Fibroblast of the conjunctiva (primary cell): ENCODE data around the gene SULF2.
"Not testable (repeated sequence)": the region's sequence is repeated elsewhere in the genome, so short reads cannot be mapped to it uniquely, and the experiment has no call there.

Experiments used
- DNase-seq: peaks from one replicate; pipeline ENCODE4 v3.0.0-alpha.2; 2010; ENCODE audit warnings: low read depth

Gene SULF2

GRCh38 chr20:47804972-47805371 lies 19.7 kb upstream of the SULF2 start:
- DNase-seq: not testable (repeated sequence)

GRCh38 chr20:47804224-47804825 lies 19.0 kb upstream of the SULF2 start:
- DNase-seq: not testable (repeated sequence)

GRCh38 chr20:47802975-47803374 lies 17.7 kb upstream of the SULF2 start:
- no peak for DNase-seq

- DNase-seq: no peak
Observed at GRCh38 chr20:47802226-47802920, 17.1 kb upstream of the SULF2 start.

GRCh38 chr20:47801759-47802158 lies 16.5 kb upstream of the SULF2 start:
- no peak for DNase-seq

DNA sequence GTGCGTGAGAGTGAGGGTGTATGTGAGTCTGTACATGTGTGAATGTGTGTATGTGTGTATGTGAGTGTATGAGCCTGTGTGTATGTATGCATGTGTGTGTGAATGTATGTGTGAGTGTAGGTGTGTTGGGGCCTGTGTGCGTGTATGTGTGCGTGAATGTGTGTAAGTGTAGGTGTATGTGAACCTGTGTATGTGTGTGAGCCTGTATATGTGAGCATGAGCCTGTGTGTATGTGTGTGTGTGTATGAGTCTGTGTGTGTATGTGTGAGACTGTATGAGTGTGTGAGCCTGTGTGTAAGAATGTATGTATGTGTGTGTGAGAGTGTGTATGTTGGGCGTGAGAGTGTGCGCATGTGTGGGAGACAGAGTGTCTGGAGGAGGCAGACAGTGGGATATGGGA lies 15.8 kb upstream of the SULF2 start:
- DNase-seq: no peak

DNA sequence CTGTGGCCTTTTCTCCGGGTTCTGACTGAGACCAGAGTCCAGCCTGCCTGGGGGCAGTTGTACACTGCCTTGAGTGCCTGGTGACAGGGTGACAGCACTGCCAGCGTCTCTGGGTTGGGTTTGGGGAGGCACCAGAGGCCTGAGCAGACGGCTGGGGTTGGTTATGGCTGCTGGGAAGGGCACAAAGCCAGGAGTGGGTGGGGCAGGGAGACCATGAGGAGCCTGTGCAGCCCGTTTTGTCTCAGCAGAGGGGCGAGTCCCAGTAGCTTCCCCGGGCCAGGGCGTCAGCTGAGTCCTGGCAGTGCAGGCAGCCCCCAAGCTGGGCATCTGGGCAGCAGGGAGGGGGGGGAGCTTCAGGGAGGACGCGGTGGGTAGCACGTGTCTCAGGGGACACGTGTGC lies 15.3 kb upstream of the SULF2 start:
- no peak for DNase-seq

- no peak for DNase-seq
Observed at GRCh38 chr20:47799116-47799715, 13.9 kb upstream of the SULF2 start.

DNA sequence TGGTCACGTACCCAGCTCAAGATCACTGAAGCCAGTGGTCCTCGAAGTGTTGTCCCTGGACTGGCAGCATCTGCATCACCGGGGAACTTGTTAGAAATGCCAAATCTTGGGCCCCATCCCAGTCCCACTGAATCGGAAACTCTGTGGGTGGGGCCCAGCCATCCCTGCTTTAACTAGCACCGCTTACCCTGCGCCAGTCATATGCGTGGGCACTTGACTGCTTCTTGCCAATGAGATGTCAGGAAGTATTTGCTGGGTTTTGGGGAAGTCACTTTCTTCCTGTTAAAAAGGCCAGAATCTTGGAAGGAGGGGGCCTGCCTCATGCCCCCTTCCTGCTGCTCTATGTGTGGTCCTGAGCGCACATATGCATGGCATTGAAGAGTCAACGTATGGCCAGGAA lies 11.7 kb upstream of the SULF2 start:
- DNase-seq: no peak

DNA sequence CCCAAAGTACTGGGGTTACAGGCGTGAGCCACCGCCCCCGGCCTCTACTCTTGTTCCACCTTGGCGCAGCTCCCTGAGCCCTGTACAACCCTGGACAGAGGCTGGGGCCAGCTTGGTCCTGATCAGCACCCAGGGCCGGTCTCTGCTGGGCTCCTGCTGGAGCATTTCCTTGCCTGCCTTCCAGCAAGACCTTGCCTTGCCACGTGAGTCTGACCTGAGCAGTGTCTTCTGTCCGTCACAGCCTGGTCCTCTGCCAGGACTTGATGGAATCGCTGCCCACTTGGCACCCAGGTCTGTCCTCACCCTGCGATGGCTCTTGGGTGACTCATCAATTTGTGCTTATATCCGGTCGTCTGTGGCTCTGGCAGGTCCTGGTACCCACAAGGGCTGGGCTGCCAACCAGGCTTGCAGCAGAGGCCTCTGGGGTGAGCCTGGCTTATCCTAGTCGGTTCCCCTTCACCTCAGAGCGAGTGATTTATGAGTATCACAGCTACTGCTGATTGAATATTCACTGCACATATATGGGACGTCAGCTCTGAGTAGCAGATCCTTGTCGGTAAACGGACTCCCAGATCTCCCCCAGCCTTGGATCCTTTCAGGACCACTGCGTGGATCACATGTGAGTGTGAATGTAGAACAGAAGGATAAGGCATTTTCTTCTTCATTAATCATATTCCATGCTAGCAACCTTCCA lies 10.1 kb upstream of the SULF2 start:
- no peak for DNase-seq

- not testable (repeated sequence) for DNase-seq
Observed at GRCh38 chr20:47794264-47794663, 9.0 kb upstream of the SULF2 start.

GRCh38 chr20:47792021-47792618 lies 6.8 kb upstream of the SULF2 start:
- DNase-seq: peak; percentile 93

DNA sequence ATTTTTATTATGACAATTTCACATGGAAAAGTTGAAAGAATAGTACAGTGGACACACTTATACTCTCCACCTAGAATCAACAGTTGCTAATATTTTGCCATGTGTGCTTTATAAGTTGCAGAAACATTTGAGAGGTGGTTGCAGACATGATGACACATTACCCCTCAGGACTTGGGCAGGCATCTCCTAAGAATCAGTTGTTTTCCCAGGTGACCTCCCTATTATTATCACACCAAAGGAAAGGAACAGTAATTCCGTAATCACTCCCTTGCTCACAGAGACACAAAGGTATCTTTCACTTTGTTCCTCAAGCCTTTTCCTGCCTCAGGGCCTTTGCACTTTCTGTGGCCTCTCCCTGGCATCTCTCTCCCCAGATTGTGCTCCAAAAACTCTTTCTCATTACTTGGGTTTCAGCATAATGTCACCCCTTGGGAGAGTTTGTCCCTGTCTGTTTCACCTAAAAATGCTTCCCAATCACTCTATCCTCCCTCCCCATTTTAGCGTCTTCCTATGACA lies 5.9 kb upstream of the SULF2 start:
- DNase-seq: no peak

- no peak for DNase-seq
Observed at GRCh38 chr20:47790580-47790965, 5.3 kb upstream of the SULF2 start.

DNA sequence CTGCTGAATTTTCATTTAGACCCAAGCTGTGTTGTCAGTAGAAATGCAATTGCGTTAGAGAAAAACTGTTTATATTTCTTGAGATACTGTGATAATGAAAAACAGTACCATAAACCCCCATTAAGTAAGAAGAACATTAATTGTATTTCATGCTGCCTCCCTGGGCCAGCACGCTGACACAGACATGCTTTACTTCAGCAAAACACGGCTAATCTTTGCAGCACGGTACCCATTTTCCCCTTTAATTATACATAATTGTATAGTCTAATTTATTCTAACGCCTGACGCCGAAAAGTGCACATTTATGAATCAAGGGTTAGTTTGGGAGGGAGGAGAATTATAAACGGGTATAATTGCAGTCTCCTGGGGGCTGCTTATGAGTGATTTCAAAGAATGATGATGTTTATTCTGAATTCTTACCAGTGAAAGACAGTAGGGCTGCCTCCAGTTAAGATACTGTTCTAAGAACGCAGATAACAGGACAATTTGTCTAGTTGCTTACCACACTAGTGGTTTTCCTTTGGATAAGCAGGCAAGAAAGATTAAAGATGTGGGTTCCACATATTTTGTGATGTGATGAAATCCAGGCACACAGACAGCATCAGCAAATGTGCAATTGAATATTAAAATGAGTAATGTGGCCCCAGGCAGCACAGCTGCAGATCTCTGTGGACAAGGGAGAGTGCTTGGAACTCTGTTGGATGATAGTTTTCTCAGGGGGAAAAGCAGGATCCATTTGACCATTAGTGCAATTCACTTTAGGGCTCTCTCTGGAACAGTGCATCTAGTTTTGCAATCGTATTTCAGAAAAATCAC lies 4.7 kb upstream of the SULF2 start:
- DNase-seq: peak; percentile 47

- DNase-seq: no peak
Observed at GRCh38 chr20:47789081-47789763, 3.9 kb upstream of the SULF2 start.

DNA sequence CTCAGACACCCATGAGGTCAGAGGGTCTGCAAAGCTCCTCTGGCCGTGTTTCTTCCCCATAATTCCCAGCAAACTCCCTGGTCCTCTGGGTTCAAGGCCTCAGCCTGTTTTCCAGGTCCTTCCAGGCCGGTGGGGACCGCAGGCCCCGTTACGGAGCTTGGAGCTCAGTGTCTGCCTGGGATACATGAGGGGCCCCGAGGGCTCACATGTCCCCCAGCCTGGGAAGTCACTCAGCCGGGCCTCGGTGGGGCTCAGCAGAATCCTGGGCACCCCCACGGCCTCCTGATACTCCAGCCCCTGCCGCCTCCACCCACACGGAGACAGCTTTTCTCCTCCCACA lies 3.4 kb upstream of the SULF2 start:
- DNase-seq: no peak

GRCh38 chr20:47786765-47787107 lies 1.5 kb upstream of the SULF2 start:
- DNase-seq: no peak

DNA sequence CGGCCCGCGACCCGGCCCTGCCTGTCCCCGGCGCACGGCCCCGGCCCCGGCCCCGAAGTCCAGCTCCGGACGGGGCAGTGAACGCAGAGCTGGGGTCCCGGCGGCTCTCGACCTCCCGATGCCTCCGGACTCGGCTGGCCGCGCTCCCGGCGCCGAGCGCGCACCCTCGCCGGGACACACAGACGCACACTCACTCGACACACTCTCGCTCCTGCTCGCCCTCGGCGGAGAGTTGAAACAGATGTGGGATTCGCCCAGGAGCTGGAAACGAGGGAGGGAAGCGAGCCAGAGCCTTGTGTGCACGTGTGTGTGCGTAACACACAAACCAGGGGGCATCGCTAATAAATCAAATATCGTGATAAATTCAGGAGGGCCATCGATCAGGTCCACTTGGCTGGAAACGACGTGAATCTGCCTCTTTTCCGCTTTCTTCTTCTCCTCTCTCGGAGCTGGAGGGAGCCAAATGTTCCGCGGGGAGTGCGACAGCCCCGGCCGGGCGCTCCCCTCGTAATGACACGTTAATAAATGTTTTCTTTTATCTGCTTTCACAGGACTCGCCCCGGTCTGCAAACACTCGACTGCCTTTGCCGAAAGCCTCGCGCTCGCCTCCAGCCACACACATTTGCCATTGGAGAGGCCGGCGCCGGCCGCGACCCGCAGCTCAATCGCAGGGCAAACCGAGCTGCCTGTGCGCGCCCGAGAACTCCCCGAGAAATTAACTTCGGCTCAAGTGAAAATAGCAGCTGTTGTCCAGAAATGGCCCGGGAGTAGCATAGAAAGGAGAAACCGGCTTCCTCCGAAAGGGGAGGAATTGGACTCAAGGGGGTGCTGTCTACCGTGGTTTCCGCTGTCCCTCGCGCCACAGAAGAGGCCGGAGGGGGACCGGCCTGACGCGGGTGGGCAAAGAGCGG lies 828 bp upstream of the SULF2 start:
- DNase-seq: peak; percentile 59
